ENCODE measurements around the gene PTPN12. TPM values are rescaled to one million over a fixed set of nuclear protein-coding genes. Genes with fewer than 3 reads are reported as not detected.

Gene PTPN12
- total RNA-seq, 1 experiment from 2014 or later = 118 TPM

DNA sequence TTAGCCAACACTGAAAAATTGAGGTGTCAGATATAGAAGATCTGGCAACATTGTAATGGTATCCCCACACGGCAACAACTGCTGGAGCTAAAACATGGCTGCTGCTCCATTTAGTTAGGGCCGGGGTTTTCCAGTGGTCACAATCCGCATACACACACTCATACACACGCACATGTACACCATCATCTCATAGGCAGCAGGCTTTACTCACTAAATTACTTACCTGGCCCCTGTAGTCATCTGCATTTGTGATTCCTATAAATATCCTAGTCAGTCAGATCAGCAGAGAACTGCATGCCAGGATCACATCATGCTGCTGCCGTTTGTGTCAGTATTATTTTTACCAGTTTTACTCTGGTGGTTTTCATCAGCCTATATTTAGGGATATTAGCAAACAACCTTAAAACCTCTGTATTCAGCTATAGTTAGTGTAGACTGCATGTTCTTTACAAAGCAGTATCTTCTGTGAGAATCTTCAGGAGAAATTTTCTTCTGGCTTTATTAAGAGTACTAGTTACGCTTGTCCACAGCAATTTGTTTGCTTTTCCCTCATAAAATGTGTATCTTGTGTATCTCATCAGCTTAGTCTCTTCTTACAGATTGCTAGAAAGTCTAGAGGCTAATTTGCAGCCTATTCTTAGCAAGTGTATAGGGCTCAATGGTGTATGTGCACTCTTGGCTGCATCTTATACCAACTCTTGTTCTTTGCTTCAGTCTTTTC, 38.3 kb upstream of the PTPN12 start:
- DNase-seq = no peak
- no peaks in the 10 kb centered on the region for H4K20me1 ChIP-seq (ENCODE audit: insufficient read depth)
- H3F3A ChIP-seq (ENCODE audit: insufficient read depth, low read depth) = no peaks in the 10 kb centered on the region
- H3K4me2 ChIP-seq = no peak overlapping the region
- no peak for TF ChIP-seq EZH2 (IDR thresholded peaks at IDR 0.05; ENCODE audit: low read depth)
- TF ChIP-seq, protein P1, sequence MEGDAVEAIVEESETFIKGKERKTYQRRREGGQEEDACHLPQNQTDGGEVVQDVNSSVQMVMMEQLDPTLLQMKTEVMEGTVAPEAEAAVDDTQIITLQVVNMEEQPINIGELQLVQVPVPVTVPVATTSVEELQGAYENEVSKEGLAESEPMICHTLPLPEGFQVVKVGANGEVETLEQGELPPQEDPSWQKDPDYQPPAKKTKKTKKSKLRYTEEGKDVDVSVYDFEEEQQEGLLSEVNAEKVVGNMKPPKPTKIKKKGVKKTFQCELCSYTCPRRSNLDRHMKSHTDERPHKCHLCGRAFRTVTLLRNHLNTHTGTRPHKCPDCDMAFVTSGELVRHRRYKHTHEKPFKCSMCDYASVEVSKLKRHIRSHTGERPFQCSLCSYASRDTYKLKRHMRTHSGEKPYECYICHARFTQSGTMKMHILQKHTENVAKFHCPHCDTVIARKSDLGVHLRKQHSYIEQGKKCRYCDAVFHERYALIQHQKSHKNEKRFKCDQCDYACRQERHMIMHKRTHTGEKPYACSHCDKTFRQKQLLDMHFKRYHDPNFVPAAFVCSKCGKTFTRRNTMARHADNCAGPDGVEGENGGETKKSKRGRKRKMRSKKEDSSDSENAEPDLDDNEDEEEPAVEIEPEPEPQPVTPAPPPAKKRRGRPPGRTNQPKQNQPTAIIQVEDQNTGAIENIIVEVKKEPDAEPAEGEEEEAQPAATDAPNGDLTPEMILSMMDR (conservative IDR thresholded peaks at IDR 0.05) = no peak
- H3K27me3 ChIP-seq (ENCODE audit: insufficient read depth, low read depth) = no peaks in the 10 kb centered on the region
- H3K4me1 ChIP-seq (replicated peaks; ENCODE audit: insufficient read depth) = peaks cover 7% of the 10 kb centered on the region
- POLR2A ChIA-PET (ENCODE audit: unreplicated experiment) = no interaction called here
- no peaks in the 10 kb centered on the region for H3K79me2 ChIP-seq (ENCODE audit: low read depth)
- no peak overlapping the region for H2AFZ ChIP-seq
- no peaks in the 10 kb centered on the region for H3K36me3 ChIP-seq (ENCODE audit: low read depth)
- no TSS peak for BruUV-seq (replicated peaks)
- 0 out of 2 replicates have a peak, but pooled peaks cover 6% of the 10 kb centered on the region for H3K9me3 ChIP-seq (ENCODE audit: insufficient read depth, low read depth)
- CTCF ChIA-PET = no interaction called here
- intact Hi-C loops (cut with micrococcal nuclease; ENCODE audit: unreplicated experiment) = no loop called here
- H3K4me3 ChIP-seq = no peak overlapping the region
- no peaks in the 10 kb centered on the region; the same call in 1 of the 2 replicates for H3K9me2 ChIP-seq (ENCODE audit: insufficient read depth)
- H3K27ac ChIP-seq = no peak overlapping the region

DNA sequence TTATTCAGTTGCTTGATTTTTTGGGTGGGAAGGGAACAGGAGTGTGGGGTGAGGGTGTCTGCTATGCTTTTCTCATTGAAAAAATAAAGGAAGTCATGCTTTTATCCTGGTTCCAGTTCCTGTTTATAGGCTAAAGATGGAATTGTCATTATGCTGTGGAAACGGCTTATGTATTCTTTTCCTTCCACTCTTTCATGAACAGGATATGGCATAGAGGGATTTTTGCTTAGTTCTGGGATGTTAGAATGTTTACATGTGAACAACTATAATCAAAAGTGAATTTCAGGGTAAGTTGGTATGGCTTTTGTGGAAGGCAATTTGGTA, 35.9 kb upstream of the PTPN12 start:
- H3K4me2 ChIP-seq = no peak overlapping the region
- no peak for DNase-seq
- no peak overlapping the region for H2AFZ ChIP-seq
- no peaks in the 10 kb centered on the region for H3F3A ChIP-seq (ENCODE audit: insufficient read depth, low read depth)
- H3K9me3 ChIP-seq (ENCODE audit: insufficient read depth, low read depth) = no peaks in the 10 kb centered on the region
- no peaks in the 10 kb centered on the region for H4K20me1 ChIP-seq (ENCODE audit: insufficient read depth)
- H3K27ac ChIP-seq = no peak overlapping the region
- no peaks in the 10 kb centered on the region; the same call in 1 of the 2 replicates for H3K9me2 ChIP-seq (ENCODE audit: insufficient read depth)
- TF ChIP-seq EZH2 (IDR thresholded peaks at IDR 0.05; ENCODE audit: low read depth) = no peak
- TF ChIP-seq, protein P1 (conservative IDR thresholded peaks at IDR 0.05) = no peak
- intact Hi-C loops (cut with micrococcal nuclease; ENCODE audit: unreplicated experiment) = no loop called here
- ChIA-PET POLR2A (ENCODE audit: unreplicated experiment) (no interaction called here), CTCF (no interaction called here)
- H3K79me2 ChIP-seq (ENCODE audit: low read depth) = no peaks in the 10 kb centered on the region
- H3K36me3 ChIP-seq (ENCODE audit: low read depth) = no peaks in the 10 kb centered on the region
- BruUV-seq (replicated peaks) = no TSS peak
- peaks cover 7% of the 10 kb centered on the region for H3K4me1 ChIP-seq (replicated peaks; ENCODE audit: insufficient read depth)
- H3K27me3 ChIP-seq (ENCODE audit: insufficient read depth, low read depth) = no peaks in the 10 kb centered on the region
- H3K4me3 ChIP-seq = no peak overlapping the region

DNA sequence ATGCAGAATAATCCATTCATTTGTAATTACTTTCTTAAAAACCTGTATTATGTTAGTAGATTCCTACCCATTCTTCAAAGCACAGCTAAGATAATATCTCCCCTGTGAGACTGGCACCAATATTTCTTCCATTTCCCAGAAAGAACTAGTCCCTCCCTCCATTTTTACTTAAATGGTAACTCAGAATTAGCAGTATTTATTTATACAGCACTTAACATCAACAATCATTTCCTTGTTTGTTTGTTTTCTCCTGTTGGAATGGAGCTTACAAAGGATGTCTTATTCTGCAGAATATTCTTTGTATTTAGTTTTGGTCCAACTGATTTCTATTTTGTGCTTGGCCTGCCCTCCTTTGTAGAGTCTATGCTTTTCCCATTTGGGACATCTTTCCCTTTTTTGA, 32.1 kb upstream of the PTPN12 start:
- no peak overlapping the region for H3K4me2 ChIP-seq
- H3K27ac ChIP-seq = no peak overlapping the region
- POLR2A ChIA-PET (ENCODE audit: unreplicated experiment) = interaction anchor here (0.7 kb wide), 1 partner anchor 12 kb away, joined by 5 read pairs; no protein-coding TSS in a partner anchor
- BruUV-seq (replicated peaks) = no TSS peak
- intact Hi-C loops (cut with micrococcal nuclease; ENCODE audit: unreplicated experiment) = no loop called here
- no peaks in the 10 kb centered on the region for H3K36me3 ChIP-seq (ENCODE audit: low read depth)
- no peaks in the 10 kb centered on the region for H3F3A ChIP-seq (ENCODE audit: insufficient read depth, low read depth)
- CTCF ChIA-PET = no interaction called here
- H3K4me1 ChIP-seq (replicated peaks; ENCODE audit: insufficient read depth) = peaks cover 7% of the 10 kb centered on the region
- H4K20me1 ChIP-seq (ENCODE audit: insufficient read depth) = no peaks in the 10 kb centered on the region
- no peaks in the 10 kb centered on the region for H3K9me2 ChIP-seq (ENCODE audit: insufficient read depth)
- no peaks in the 10 kb centered on the region for H3K27me3 ChIP-seq (ENCODE audit: insufficient read depth, low read depth)
- no peak for DNase-seq
- H3K9me3 ChIP-seq (ENCODE audit: insufficient read depth, low read depth) = no peaks in the 10 kb centered on the region
- no peaks in the 10 kb centered on the region for H3K79me2 ChIP-seq (ENCODE audit: low read depth)
- H3K4me3 ChIP-seq = no peak overlapping the region
- TF ChIP-seq, protein P1 (conservative IDR thresholded peaks at IDR 0.05) = no peak
- TF ChIP-seq EZH2 (IDR thresholded peaks at IDR 0.05; ENCODE audit: low read depth) = no peak
- H2AFZ ChIP-seq = no peak overlapping the region

Data from PC-9 (cell line).